Sigmoid colon (tissue), 3 donors: ENCODE data around the gene MIEF2.

Source experiments
- POLR2A ChIP-seq, 2 donors: fragments of 450-650 bp; IDR thresholded peaks; one replicate each; pipeline ENCODE4 v1.6.1; 2016; ENCODE audit warnings: antibody characterized with exemption in 2 of 2, mild to moderate bottlenecking in 2 of 2, moderate library complexity in 2 of 2
- TF ChIP-seq, protein P1 (sequence below), 4 experiments: fragments of 450-650 bp in 3 of 4; fragments of 200-600 bp in 1 of 4; IDR thresholded peaks; one replicate each; pipeline ENCODE4 v1.5.1; 2016 to 2019; ENCODE audit warnings: antibody characterized with exemption in 4 of 4, mild to moderate bottlenecking in 3 of 4, moderate library complexity in 2 of 4

DNA sequence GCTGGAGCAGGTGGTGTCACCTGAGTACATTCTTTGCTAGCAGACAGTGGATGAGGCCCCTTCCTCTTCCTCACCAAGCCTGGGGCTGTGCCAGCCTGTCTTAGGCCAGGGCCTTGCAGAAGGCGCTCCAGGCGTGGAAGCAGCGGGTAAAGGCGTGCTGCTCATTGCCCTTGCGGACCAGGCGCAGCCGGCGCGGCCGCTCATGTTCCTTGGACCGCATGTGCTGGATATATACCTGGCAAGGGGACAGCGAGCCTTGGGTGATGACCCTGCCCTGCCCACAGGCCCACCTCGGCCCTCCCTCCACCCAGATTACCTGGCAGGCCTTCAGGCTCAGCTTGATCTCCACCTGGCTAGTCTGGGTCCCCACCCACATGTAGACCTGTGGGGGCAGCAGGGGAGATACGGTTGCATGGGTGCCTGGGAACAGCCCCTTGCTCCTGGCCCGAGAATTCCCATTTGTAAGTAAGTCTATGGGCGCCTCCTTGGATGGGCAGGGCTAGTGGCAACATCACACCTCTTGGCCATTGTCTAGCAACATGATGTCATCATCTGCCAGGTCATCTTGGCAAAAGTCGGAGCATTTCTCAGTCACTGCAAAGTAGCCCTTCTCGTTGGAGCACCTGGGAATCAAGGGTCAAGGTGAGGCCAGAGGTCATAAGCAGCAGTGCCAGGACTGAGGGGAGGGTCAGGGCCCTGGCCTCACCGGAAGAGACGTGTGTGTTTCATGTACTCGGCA, 15.3 kb upstream of the MIEF2 start:
- TF ChIP-seq POLR2A (IDR thresholded peaks at IDR 0.05): no peak
- TF ChIP-seq, protein P1, sequence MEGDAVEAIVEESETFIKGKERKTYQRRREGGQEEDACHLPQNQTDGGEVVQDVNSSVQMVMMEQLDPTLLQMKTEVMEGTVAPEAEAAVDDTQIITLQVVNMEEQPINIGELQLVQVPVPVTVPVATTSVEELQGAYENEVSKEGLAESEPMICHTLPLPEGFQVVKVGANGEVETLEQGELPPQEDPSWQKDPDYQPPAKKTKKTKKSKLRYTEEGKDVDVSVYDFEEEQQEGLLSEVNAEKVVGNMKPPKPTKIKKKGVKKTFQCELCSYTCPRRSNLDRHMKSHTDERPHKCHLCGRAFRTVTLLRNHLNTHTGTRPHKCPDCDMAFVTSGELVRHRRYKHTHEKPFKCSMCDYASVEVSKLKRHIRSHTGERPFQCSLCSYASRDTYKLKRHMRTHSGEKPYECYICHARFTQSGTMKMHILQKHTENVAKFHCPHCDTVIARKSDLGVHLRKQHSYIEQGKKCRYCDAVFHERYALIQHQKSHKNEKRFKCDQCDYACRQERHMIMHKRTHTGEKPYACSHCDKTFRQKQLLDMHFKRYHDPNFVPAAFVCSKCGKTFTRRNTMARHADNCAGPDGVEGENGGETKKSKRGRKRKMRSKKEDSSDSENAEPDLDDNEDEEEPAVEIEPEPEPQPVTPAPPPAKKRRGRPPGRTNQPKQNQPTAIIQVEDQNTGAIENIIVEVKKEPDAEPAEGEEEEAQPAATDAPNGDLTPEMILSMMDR (IDR thresholded peaks at IDR 0.05): no peak
